ENCODE data around the gene GLIPR1L1. TPM values are rescaled to one million over a fixed set of nuclear protein-coding genes. Genes with fewer than 3 reads are reported as not detected.

GLIPR1L1 gene
- total RNA-seq, 3 donors from 2014 or later = not detected

GRCh38 chr12:75294797-75295196 lies 39.7 kb upstream of the GLIPR1L1 start:
- intact Hi-C loops (cut with DNase I, micrococcal nuclease) = no loop called here
- no peak overlapping the region for H3K4me3 ChIP-seq
- ATAC-seq = no peak
- DNase-seq = no peak
- no peaks in the 10 kb centered on the region for H3K9me3 ChIP-seq
- no peaks in the 10 kb centered on the region for H3K4me1 ChIP-seq (ENCODE audit: low read depth)
- H3K36me3 ChIP-seq (ENCODE audit: low read depth) = no peaks in the 10 kb centered on the region
- TF ChIP-seq, protein P1, sequence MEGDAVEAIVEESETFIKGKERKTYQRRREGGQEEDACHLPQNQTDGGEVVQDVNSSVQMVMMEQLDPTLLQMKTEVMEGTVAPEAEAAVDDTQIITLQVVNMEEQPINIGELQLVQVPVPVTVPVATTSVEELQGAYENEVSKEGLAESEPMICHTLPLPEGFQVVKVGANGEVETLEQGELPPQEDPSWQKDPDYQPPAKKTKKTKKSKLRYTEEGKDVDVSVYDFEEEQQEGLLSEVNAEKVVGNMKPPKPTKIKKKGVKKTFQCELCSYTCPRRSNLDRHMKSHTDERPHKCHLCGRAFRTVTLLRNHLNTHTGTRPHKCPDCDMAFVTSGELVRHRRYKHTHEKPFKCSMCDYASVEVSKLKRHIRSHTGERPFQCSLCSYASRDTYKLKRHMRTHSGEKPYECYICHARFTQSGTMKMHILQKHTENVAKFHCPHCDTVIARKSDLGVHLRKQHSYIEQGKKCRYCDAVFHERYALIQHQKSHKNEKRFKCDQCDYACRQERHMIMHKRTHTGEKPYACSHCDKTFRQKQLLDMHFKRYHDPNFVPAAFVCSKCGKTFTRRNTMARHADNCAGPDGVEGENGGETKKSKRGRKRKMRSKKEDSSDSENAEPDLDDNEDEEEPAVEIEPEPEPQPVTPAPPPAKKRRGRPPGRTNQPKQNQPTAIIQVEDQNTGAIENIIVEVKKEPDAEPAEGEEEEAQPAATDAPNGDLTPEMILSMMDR (IDR thresholded peaks at IDR 0.05) = no peak

GRCh38 chr12:75302225-75302624 lies 32.2 kb upstream of the GLIPR1L1 start:
- DNase-seq (no peak), ATAC-seq (no peak)
- no peak overlapping the region for H3K4me3 ChIP-seq
- H3K36me3 ChIP-seq (ENCODE audit: low read depth) = no peaks in the 10 kb centered on the region
- no peaks in the 10 kb centered on the region for H3K4me1 ChIP-seq (ENCODE audit: low read depth)
- TF ChIP-seq, protein P1 (IDR thresholded peaks at IDR 0.05) = no peak
- intact Hi-C loops (cut with DNase I, micrococcal nuclease) = no loop called here
- H3K9me3 ChIP-seq = no peaks in the 10 kb centered on the region

DNA sequence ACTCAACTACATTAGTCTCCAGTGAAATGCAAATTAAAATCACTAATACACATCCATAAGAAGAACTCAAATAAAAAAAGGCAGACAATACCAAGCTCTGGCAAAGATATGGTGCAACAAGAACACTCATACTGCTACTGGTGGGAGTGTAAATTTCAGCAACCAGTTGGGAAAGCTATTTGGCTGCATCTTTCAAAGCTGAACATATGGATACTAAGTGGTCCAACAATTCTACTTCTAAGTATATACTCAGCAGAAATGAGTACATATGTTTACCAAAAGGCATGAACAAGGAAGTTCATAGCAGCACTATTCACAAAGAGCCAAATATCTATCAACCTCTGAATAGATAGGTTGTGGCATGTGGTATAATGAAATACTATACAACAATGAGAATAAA lies 31.7 kb upstream of the GLIPR1L1 start:
- TF ChIP-seq, protein P1 (IDR thresholded peaks at IDR 0.05) = no peak
- DNase-seq (no peak), ATAC-seq (no peak)
- Histone ChIP-seq H3K9me3 (no peaks in the 10 kb centered on the region), H3K36me3 (ENCODE audit: low read depth) (no peaks in the 10 kb centered on the region), H3K4me3 (no peak overlapping the region), H3K4me1 (ENCODE audit: low read depth) (no peaks in the 10 kb centered on the region)
- intact Hi-C loops (cut with DNase I, micrococcal nuclease) = no loop called here

GRCh38 chr12:75305412-75306332 lies 28.8 kb upstream of the GLIPR1L1 start:
- no peaks in the 10 kb centered on the region for H3K36me3 ChIP-seq (ENCODE audit: low read depth)
- no peaks in the 10 kb centered on the region for H3K4me1 ChIP-seq (ENCODE audit: low read depth)
- DNase-seq = no peak
- intact Hi-C loops (cut with DNase I, micrococcal nuclease) = no loop called here
- TF ChIP-seq, protein P1 (IDR thresholded peaks at IDR 0.05) = no peak
- no peak for ATAC-seq
- H3K4me3 ChIP-seq = no peak overlapping the region
- H3K9me3 ChIP-seq = no peaks in the 10 kb centered on the region

GRCh38 chr12:75308279-75308678 lies 26.2 kb upstream of the GLIPR1L1 start:
- ATAC-seq = no peak
- no peaks in the 10 kb centered on the region for H3K4me1 ChIP-seq (ENCODE audit: low read depth)
- no peaks in the 10 kb centered on the region for H3K9me3 ChIP-seq
- intact Hi-C loops (cut with DNase I, micrococcal nuclease) = no loop called here
- H3K36me3 ChIP-seq (ENCODE audit: low read depth) = no peaks in the 10 kb centered on the region
- TF ChIP-seq, protein P1 (IDR thresholded peaks at IDR 0.05) = no peak
- DNase-seq = no peak
- H3K4me3 ChIP-seq = no peak overlapping the region

All from mucosa of descending colon (tissue), 3 donors.